HepG2 (cell line): ENCODE measurements around the gene CMTM2. TPM values are rescaled to one million over a fixed set of nuclear protein-coding genes. Genes with fewer than 3 reads are reported as not detected.

Experiments used
- ATAC-seq: fragments of 200-7000 bp; cut with Tn5 transposase; 3 replicates; pipeline ENCODE4 v1.9.1; 2020; ENCODE audit warnings: mild to moderate bottlenecking, moderate library complexity
- BruUV-seq: library from RNA; stranded (reverse); fragments of 400-500 nt; replicated peaks from 2 replicates; lab custom pipeline; 2021; lab: Mats Ljungman, UMichigan
- CTCF ChIA-PET: fragments of 300-600 bp; formaldehyde crosslinking; extraction: SDS; loops from one replicate; lab custom pipeline; 2021; ENCODE audit warnings: low total read pairs, inconsistent platforms, low intra/inter-chr PET ratio; lab: Yijun Ruan, JAX
- POLR2A ChIA-PET: fragments of 350-600 bp; sonication (Branson Sonifier 250); formaldehyde crosslinking; loops from one replicate; lab custom pipeline; 2020; ENCODE audit warnings: antibody characterized with exemption, inconsistent platforms; lab: Yijun Ruan, JAX
- DNase-seq: peaks from one replicate; pipeline ENCODE4 v3.0.0-alpha.2; 2015; ENCODE audit warnings: low spot score
- FAIRE-seq: peaks from 3 replicates; lab custom pipeline; 2011; peaks lifted over from hg19 to GRCh38; lab: Jason Lieb, UNC
- H2AFZ ChIP-seq: one replicate; pipeline ENCODE4 v1.6.1; 2011; ENCODE audit warnings: low read length, inconsistent platforms
- H3K27ac ChIP-seq: fragments of 300-600 bp; 3 replicates; pipeline ENCODE4 v1.8.0; 2011; ENCODE audit warnings: mixed run types, mild to moderate bottlenecking, mixed read lengths, low read length, inconsistent platforms; ENCODE audit not compliant: insufficient read depth; ENCODE audit errors: extremely low read length
- H3K27me3 ChIP-seq, 2 experiments: fragments of 200-600 bp in 1 of 2; 2 replicates in 1 of 2; 3 replicates in 1 of 2; pipeline versions ENCODE4 v1.6.0 to v1.8.0; 2011; ENCODE audit warnings: low read length in 2 of 2, mild to moderate bottlenecking in 2 of 2, moderate library complexity in 2 of 2, inconsistent platforms in 1 of 2; ENCODE audit not compliant: insufficient read depth in 2 of 2, control insufficient read depth in 1 of 2
- H3K36me3 ChIP-seq, 2 experiments: fragments of 200-600 bp in 1 of 2; replicated peaks in 1 of 2; 2 replicates in 1 of 2; 3 replicates in 1 of 2; pipeline versions ENCODE4 v1.5.1 to v1.8.0; 2011; ENCODE audit warnings: low read length in 2 of 2, inconsistent platforms in 1 of 2; ENCODE audit not compliant: insufficient read depth in 2 of 2, control insufficient read depth in 1 of 2
- H3K4me1 ChIP-seq: 2 replicates; pipeline ENCODE4 v1.5.1; 2012; ENCODE audit warnings: low read length, inconsistent platforms; ENCODE audit not compliant: insufficient read depth
- H3K4me2 ChIP-seq: 2 replicates; pipeline ENCODE4 v1.6.0; 2011; ENCODE audit warnings: low read depth, low read length, inconsistent platforms
- H3K4me3 ChIP-seq, 3 experiments: fragments of 200-600 bp in 1 of 3; sonication (generic), shearing (Covaris generic) in 1 of 3; replicated peaks in 1 of 3; 2 replicates each; pipeline ENCODE4 v1.5.1; 2011 to 2016; ENCODE audit warnings: low read length in 3 of 3, inconsistent platforms in 2 of 3, low read depth in 2 of 3, mild to moderate bottlenecking in 2 of 3, control low read depth in 1 of 3, mixed read lengths in 1 of 3; ENCODE audit not compliant: insufficient read depth in 1 of 3
- H3K79me2 ChIP-seq: one replicate; pipeline ENCODE4 v1.6.1; 2011; ENCODE audit warnings: low read length, inconsistent platforms; ENCODE audit not compliant: insufficient read depth
- H3K9ac ChIP-seq: 2 replicates; pipeline ENCODE4 v1.6.0; 2011; ENCODE audit warnings: mild to moderate bottlenecking, low read depth, low read length, inconsistent platforms; ENCODE audit not compliant: insufficient read depth
- H3K9me3 ChIP-seq: 2 replicates; pipeline ENCODE4 v1.5.1; 2012; ENCODE audit warnings: mild to moderate bottlenecking, low read length
- H4K20me1 ChIP-seq: 2 replicates; pipeline ENCODE4 v1.6.0; 2011; ENCODE audit warnings: inconsistent platforms, mild to moderate bottlenecking, low read length, moderate library complexity; ENCODE audit not compliant: insufficient read depth
- BRD4 ChIP-seq: sonication (generic); formaldehyde crosslinking; IDR thresholded peaks from 2 replicates; pipeline ENCODE4 v1.4.0; 2020; ENCODE audit warnings: missing genetic modification reagents
- HOXA3 ChIP-seq: sonication (generic); formaldehyde crosslinking; IDR thresholded peaks from 2 replicates; pipeline ENCODE4 v1.5.0; 2020; ENCODE audit warnings: missing genetic modification reagents
- NAIF1 ChIP-seq: sonication (generic); formaldehyde crosslinking; IDR thresholded peaks from 2 replicates; pipeline ENCODE4 v1.5.0; 2020; ENCODE audit warnings: mild to moderate bottlenecking, missing genetic modification reagents, borderline replicate concordance
- NFIB ChIP-seq: sonication (generic); formaldehyde crosslinking; IDR thresholded peaks from 2 replicates; pipeline ENCODE4 v1.9.0; 2021; ENCODE audit warnings: missing genetic modification reagents, mild to moderate bottlenecking, borderline replicate concordance
- NR3C1 ChIP-seq: sonication (generic); formaldehyde crosslinking; IDR thresholded peaks from 2 replicates; pipeline ENCODE4 v1.4.0; 2020; ENCODE audit warnings: missing genetic modification reagents
- PHF20 ChIP-seq: sonication (generic); formaldehyde crosslinking; IDR thresholded peaks from 2 replicates; pipeline ENCODE4 v1.5.0; 2020; ENCODE audit warnings: mild to moderate bottlenecking, missing genetic modification reagents
- RARA ChIP-seq: IDR thresholded peaks from 2 replicates; pipeline ENCODE4 v1.6.1; 2016; ENCODE audit warnings: missing genetic modification reagents, missing compliant biosample characterization
- ZKSCAN1 ChIP-seq: fragments of 150-350 bp; IDR thresholded peaks from 2 replicates; pipeline ENCODE4 v1.6.1; 2014; ENCODE audit warnings: low read length
- ZNF333 ChIP-seq: sonication (generic); formaldehyde crosslinking; IDR thresholded peaks from 2 replicates; pipeline ENCODE4 v1.4.0; 2020; ENCODE audit warnings: mild to moderate bottlenecking, missing genetic modification reagents, borderline replicate concordance
- ZNF33B ChIP-seq: sonication (generic); formaldehyde crosslinking; IDR thresholded peaks from 2 replicates; pipeline ENCODE4 v1.5.1; 2020; ENCODE audit warnings: mild to moderate bottlenecking, missing genetic modification reagents
- ZNF383 ChIP-seq: sonication (generic); formaldehyde crosslinking; IDR thresholded peaks from 2 replicates; pipeline ENCODE4 v1.4.0; 2020; ENCODE audit warnings: missing genetic modification reagents, mild to moderate bottlenecking, borderline replicate concordance
- ZNF709 ChIP-seq: sonication (generic); formaldehyde crosslinking; IDR thresholded peaks from 2 replicates; pipeline ENCODE4 v1.5.0; 2020; ENCODE audit warnings: mild to moderate bottlenecking, missing genetic modification reagents
- ZNF772 ChIP-seq: sonication (generic); formaldehyde crosslinking; IDR thresholded peaks from 2 replicates; pipeline ENCODE4 v1.5.0; 2020; ENCODE audit warnings: mild to moderate bottlenecking, missing genetic modification reagents
- ZNF83 ChIP-seq: sonication (generic); formaldehyde crosslinking; IDR thresholded peaks from 2 replicates; pipeline ENCODE4 v1.4.0; 2020; ENCODE audit warnings: missing genetic modification reagents, mild to moderate bottlenecking, borderline replicate concordance
- ZNF839 ChIP-seq: sonication (generic); formaldehyde crosslinking; IDR thresholded peaks from 2 replicates; pipeline ENCODE4 v1.4.0; 2020; ENCODE audit warnings: missing genetic modification reagents, mild to moderate bottlenecking, borderline replicate concordance
- WGBS: methylation state at CpG from one replicate; pipeline ENCODE4 v1.1.6; 2017; ENCODE audit warnings: low lambda C conversion rate; 5-methylcytosine and 5-hydroxymethylcytosine counted together
- in situ Hi-C: cut with HindIII; loops from 2 replicates; pipeline ENCODE4 v1.10.0; 2017; ENCODE audit warnings: low pct_unique_long_range_greater_than_20kb; ENCODE audit not compliant: extremely low pct_ligation_motif_present
- intact Hi-C: fragments of 100-400 bp; cut with micrococcal nuclease; formaldehyde crosslinking; loops from one replicate; pipeline ENCODE4 v1.10.0; 2022; ENCODE audit not compliant: unreplicated experiment
- polyA plus RNA-seq, 8 experiments: library from polyadenylated mRNA; depleted of rRNA in 3 of 8; stranded (reverse) in 7 of 8; unstranded in 1 of 8; fragments of >200 nt; fragmentation: Illumina TruSeq in 4 of 8; extraction: Trizol in 4 of 8; gene quantifications; 2 replicates each; pipeline versions ENCODE4 v1.2.1 to v1.2.3, GENCODE V29; 2011 to 2016; ENCODE audit warnings: low read depth in 4 of 8, missing spikeins in 1 of 8, mixed read lengths in 1 of 8; ENCODE audit not compliant: insufficient read depth in 1 of 8
- total RNA-seq, 5 experiments: library from RNA; depleted of rRNA; stranded (reverse); fragments of >200 nt; fragmentation: Illumina TruSeq; extraction: Trizol; gene quantifications; 2 replicates each; pipeline ENCODE4 v1.2.3, GENCODE V29; 2016; ENCODE audit warnings: low read depth in 1 of 5
- TF ChIP-seq, protein P1 (sequence below): fragments of 450-650 bp; IDR thresholded peaks from 2 replicates; pipeline ENCODE4 v1.6.1; 2017
- TF ChIP-seq, protein P2 (sequence below): sonication (generic); formaldehyde crosslinking; IDR thresholded peaks from 2 replicates; pipeline ENCODE4 v1.4.0; 2020; ENCODE audit warnings: missing genetic modification reagents, low read depth, mild to moderate bottlenecking, borderline replicate concordance
- TF ChIP-seq, protein P3 (sequence below): sonication (generic); formaldehyde crosslinking; IDR thresholded peaks from 2 replicates; pipeline ENCODE4 v1.5.0; 2020; ENCODE audit warnings: mild to moderate bottlenecking, missing genetic modification reagents

Gene CMTM2
- total and polyA plus RNA-seq, 2 of the 13 experiments (the other 11 are each of a cell fraction or from before 2014, with no cell fraction given) = not detected

DNA sequence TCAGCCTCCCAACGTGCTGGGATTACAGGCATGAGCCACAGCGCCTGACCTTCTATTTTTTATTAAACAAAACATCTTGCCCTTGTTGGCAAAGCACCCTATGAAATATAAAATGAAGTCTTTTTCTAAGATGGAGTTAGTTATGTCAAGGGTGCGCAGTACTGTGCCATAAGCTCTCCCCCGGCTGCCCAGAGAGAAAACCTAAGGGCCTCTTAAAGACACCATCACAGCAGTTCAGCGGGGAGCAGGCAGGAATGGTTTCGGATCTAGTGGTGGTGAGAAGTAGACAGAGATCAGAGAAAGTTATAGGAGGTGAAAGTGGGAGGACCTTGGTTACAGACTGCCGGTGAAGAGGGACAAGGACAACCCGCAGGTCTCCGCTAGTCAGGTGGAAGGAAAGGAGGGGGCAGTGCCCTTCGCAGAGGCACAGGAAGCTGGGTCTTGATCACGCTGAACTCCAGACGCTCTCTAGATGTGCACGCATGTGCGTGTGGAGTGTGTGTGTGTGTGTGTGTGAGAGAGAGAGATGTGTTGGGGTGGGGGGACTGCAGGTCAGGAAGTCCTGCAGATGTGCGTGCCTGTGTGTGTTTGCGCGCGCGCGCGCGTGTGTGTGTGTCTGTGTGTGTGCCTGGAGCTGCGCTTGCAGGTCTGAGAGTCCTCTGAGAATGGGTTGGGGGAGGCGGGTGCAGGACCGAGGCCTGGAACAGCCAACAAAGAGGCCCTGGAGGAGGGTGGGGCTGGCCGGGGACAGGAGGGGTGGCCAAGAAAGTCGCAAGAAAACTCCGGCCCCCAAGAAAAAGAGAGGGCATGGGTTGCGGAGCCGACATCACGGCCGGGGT, 24.5 kb downstream of the CMTM2 start:
- TSS peak; percentile 54 for BruUV-seq
- H3K9ac ChIP-seq = peak overlapping the region; percentile 55
- no peaks in the 10 kb centered on the region for H3K9me3 ChIP-seq
- intact Hi-C loops (loop anchor here (1.0 to 2.0 kb wide), 4 partner anchors 51 to 197 kb away; partner anchors contain the start of gene CKLF), in situ Hi-C loops (no loop called here)
- peaks cover 9% of the 10 kb centered on the region; the same call in 1 of the 2 replicates for H4K20me1 ChIP-seq
- POLR2A ChIA-PET = interaction anchor here (1.0 to 2.7 kb wide), 6 partner anchors 15 to 197 kb away, joined by 3 to 23 read pairs (median 4); partner anchors contain the start of genes CKLF and TK2
- peaks cover 0 to 1% of the 10 kb centered on the region in 2 experiments; a peak in 3 of 5 replicates for H3K36me3 ChIP-seq
- CTCF ChIA-PET = interaction anchor here (1.7 kb wide), 1 partner anchor 197 kb away, joined by 7 read pairs; no protein-coding TSS in a partner anchor
- H3K4me1 ChIP-seq = peaks cover 51% of the 10 kb centered on the region
- H3K27me3 ChIP-seq = no peaks in the 10 kb centered on the region
- peak overlapping the region; percentile 72 for H2AFZ ChIP-seq
- peak overlapping the region; percentile 58 for H3K27ac ChIP-seq
- FAIRE-seq (peak; percentile 86), DNase-seq (peak; percentile 57), ATAC-seq (peak; percentile 31)
- WGBS = 3% methylated on average over 32 of the region's 32 CpGs
- H3K4me3 ChIP-seq = peak overlapping the region; percentile 81 to 86 (median 82)
- peaks cover 9% of the 10 kb centered on the region for H3K79me2 ChIP-seq
- H3K4me2 ChIP-seq = peak overlapping the region; percentile 94
- TF ChIP-seq ZNF839 (CRISPR knock-in tag) (peak; percentile 79; the same call in 1 of the 2 replicates), ZKSCAN1 (no peak), NFIB (no peak), ZNF772 (peak; percentile 42; the same call in 1 of the 2 replicates), NAIF1 (CRISPR knock-in tag) (no peak), HOXA3 (no peak; the same call in 1 of the 2 replicates), NR3C1 (no peak), BRD4 (CRISPR knock-in tag) (peak; percentile 31; the same call in 1 of the 2 replicates), RARA (peak; percentile 61; the same call in 1 of the 2 replicates), ZNF33B (CRISPR knock-in tag) (peak; percentile 49; the same call in 1 of the 2 replicates), ZNF383 (CRISPR knock-in tag) (no peak), PHF20 (CRISPR knock-in tag) (no peak), ZNF333 (CRISPR knock-in tag) (no peak), ZNF709 (CRISPR knock-in tag) (no peak), ZNF83 (CRISPR knock-in tag) (no peak)
- TF ChIP-seq, protein P1, sequence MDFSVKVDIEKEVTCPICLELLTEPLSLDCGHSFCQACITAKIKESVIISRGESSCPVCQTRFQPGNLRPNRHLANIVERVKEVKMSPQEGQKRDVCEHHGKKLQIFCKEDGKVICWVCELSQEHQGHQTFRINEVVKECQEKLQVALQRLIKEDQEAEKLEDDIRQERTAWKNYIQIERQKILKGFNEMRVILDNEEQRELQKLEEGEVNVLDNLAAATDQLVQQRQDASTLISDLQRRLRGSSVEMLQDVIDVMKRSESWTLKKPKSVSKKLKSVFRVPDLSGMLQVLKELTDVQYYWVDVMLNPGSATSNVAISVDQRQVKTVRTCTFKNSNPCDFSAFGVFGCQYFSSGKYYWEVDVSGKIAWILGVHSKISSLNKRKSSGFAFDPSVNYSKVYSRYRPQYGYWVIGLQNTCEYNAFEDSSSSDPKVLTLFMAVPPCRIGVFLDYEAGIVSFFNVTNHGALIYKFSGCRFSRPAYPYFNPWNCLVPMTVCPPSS = no peak
- TF ChIP-seq, protein P2, sequence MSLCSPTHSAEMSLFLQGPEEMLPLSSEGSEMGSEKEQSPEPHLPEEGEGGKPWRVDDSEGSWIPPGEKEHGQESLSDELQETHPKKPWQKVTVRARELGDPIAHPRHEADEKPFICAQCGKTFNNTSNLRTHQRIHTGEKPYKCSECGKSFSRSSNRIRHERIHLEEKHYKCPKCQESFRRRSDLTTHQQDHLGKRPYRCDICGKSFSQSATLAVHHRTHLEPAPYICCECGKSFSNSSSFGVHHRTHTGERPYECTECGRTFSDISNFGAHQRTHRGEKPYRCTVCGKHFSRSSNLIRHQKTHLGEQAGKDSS = no peak
- TF ChIP-seq, protein P3, sequence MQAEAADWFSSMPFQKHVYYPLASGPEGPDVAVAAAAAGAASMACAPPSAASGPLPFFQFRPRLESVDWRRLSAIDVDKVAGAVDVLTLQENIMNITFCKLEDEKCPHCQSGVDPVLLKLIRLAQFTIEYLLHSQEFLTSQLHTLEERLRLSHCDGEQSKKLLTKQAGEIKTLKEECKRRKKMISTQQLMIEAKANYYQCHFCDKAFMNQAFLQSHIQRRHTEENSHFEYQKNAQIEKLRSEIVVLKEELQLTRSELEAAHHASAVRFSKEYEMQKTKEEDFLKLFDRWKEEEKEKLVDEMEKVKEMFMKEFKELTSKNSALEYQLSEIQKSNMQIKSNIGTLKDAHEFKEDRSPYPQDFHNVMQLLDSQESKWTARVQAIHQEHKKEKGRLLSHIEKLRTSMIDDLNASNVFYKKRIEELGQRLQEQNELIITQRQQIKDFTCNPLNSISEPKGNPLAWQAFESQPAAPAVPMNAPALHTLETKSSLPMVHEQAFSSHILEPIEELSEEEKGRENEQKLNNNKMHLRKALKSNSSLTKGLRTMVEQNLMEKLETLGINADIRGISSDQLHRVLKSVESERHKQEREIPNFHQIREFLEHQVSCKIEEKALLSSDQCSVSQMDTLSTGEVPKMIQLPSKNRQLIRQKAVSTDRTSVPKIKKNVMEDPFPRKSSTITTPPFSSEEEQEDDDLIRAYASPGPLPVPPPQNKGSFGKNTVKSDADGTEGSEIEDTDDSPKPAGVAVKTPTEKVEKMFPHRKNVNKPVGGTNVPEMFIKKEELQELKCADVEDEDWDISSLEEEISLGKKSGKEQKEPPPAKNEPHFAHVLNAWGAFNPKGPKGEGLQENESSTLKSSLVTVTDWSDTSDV (CRISPR knock-in tag) = 0 out of 2 replicates have a peak, but pooled peaks have one; percentile 62
